GM21825 (cell line): ENCODE measurements around the gene SCAF4.
"Not testable (repeated sequence)": the region's sequence is repeated elsewhere in the genome, so short reads cannot be mapped to it uniquely, and the experiment has no call there.

Experiments
- ATAC-seq: cut with Tn5 transposase; IDR thresholded peaks from one replicate; pipeline ENCODE4 v1.9.1; 2021; ENCODE audit warnings: mild to moderate bottlenecking, moderate library complexity; ENCODE audit not compliant: unreplicated experiment

Gene SCAF4

GRCh38 chr21:31731857-31732596 is at the start of gene SCAF4:
SCAF4 (minus strand) TSS chr21:31732118; CDS start chr21:31731692, 426 bp downstream.
- ATAC-seq: peak; percentile 79

GRCh38 chr21:31780944-31781343 is 49.0 kb upstream of the SCAF4 start:
- ATAC-seq: no peak

- ATAC-seq: no peak
These were observed 46.6 kb upstream of the SCAF4 start for GRCh38 chr21:31778546-31778945.

GRCh38 chr21:31777857-31778256 is 45.9 kb upstream of the SCAF4 start:
- ATAC-seq: no peak

GRCh38 chr21:31774031-31774430 is 42.1 kb upstream of the SCAF4 start:
- no peak for ATAC-seq

- peak; percentile 84 for ATAC-seq
These were observed 41.0 kb upstream of the SCAF4 start for GRCh38 chr21:31772674-31773555.

GRCh38 chr21:31771685-31772084 is 39.8 kb upstream of the SCAF4 start:
- no peak for ATAC-seq

GRCh38 chr21:31768710-31769109 is 36.8 kb upstream of the SCAF4 start:
- ATAC-seq: no peak

GRCh38 chr21:31766899-31767298 is 35.0 kb upstream of the SCAF4 start:
- ATAC-seq: no peak

- not testable (repeated sequence) for ATAC-seq
These were observed 33.9 kb upstream of the SCAF4 start for GRCh38 chr21:31765850-31766249.

GRCh38 chr21:31760931-31761330 is 29.0 kb upstream of the SCAF4 start:
- no peak for ATAC-seq

GRCh38 chr21:31756787-31757186 is 24.9 kb upstream of the SCAF4 start:
- ATAC-seq: no peak

GRCh38 chr21:31755027-31755426 is 23.1 kb upstream of the SCAF4 start:
- ATAC-seq: no peak

GRCh38 chr21:31754708-31754960 is 22.7 kb upstream of the SCAF4 start:
- ATAC-seq: no peak

GRCh38 chr21:31753949-31754707 is 22.2 kb upstream of the SCAF4 start:
- no peak for ATAC-seq

- no peak for ATAC-seq
These were observed 21.0 kb upstream of the SCAF4 start for GRCh38 chr21:31752967-31753366.

GRCh38 chr21:31752352-31752751 is 20.4 kb upstream of the SCAF4 start:
- ATAC-seq: no peak

GRCh38 chr21:31750843-31751242 is 18.9 kb upstream of the SCAF4 start:
- ATAC-seq: no peak

- no peak for ATAC-seq
These were observed 12.4 kb upstream of the SCAF4 start for GRCh38 chr21:31744182-31744800.

- no peak for ATAC-seq
These were observed 11.8 kb upstream of the SCAF4 start for GRCh38 chr21:31743712-31744111.

GRCh38 chr21:31741116-31741515 is 9.2 kb upstream of the SCAF4 start:
- ATAC-seq: no peak
